PC-9 (cell line): ENCODE data around the gene NOTCH4.

ENCODE experiments used
- EZH2 ChIP-seq: fragments of 200-600 bp; sonication (generic); IDR thresholded peaks from 2 replicates; pipeline ENCODE4 v1.8.0; 2017; ENCODE audit warnings: antibody characterized with exemption, low read depth
- TF ChIP-seq, protein P1 (sequence below): fragments of 200-600 bp; sonication (generic); conservative IDR thresholded peaks from 2 replicates; pipeline ENCODE4 v1.6.1; 2017; ENCODE audit warnings: mixed run types, antibody characterized with exemption, mild to moderate bottlenecking, moderate library complexity

DNA sequence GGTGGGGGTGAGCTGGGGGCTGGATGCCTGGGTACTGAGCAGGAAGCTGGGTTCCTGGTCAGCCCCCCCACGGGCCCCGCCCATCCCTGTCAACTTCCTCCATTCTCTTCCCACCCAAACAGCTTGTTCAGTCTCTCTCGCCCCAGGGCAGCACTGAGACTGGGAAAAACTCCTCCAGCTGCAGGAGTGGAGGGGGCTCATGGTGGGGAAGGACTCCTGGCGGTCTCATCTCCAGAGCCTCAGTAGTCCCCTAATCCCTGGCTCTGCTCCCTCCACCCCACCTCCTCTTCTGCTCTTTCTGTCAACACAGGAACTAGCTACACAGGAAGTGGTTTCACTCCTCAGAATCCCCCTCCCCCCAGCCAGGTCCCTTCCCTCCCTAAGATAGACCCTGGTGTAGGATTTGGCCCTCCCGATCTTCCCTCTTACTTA lies 31.2 kb downstream of the NOTCH4 start, which contains the start of gene GPSM3:
- TF ChIP-seq, protein P1, sequence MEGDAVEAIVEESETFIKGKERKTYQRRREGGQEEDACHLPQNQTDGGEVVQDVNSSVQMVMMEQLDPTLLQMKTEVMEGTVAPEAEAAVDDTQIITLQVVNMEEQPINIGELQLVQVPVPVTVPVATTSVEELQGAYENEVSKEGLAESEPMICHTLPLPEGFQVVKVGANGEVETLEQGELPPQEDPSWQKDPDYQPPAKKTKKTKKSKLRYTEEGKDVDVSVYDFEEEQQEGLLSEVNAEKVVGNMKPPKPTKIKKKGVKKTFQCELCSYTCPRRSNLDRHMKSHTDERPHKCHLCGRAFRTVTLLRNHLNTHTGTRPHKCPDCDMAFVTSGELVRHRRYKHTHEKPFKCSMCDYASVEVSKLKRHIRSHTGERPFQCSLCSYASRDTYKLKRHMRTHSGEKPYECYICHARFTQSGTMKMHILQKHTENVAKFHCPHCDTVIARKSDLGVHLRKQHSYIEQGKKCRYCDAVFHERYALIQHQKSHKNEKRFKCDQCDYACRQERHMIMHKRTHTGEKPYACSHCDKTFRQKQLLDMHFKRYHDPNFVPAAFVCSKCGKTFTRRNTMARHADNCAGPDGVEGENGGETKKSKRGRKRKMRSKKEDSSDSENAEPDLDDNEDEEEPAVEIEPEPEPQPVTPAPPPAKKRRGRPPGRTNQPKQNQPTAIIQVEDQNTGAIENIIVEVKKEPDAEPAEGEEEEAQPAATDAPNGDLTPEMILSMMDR, result no peak
- TF ChIP-seq EZH2, result no peak
